ENCODE measurements around the gene NPB.

The NPB gene

DNA sequence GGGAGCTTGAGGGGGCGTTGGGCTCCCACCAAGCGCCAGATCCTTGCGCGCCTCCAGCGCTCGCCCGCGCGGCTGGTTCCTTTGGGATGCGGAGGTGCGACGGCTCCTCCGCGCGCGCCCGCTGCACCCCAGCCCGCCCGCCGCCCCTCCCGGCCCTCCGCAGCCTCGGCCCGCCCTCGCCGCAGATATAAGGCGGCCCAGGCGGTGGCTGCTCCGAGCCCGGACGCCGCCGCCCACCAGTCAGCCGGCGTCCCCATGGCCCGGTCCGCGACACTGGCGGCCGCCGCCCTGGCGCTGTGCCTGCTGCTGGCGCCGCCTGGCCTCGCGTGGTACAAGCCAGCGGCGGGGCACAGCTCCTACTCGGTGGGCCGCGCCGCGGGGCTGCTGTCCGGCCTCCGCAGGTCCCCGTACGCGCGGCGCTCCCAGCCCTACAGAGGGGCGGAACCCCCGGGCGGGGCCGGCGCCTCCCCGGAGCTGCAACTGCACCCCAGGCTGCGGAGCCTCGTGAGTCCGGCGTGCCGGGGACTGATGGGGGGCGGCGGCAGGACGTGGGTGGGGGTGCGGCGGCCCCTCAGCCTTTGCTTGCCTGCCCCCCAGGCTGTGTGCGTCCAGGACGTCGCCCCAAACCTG lies at the start of gene NPB:
TSS of gene NPB (plus strand) at position 216 of the 630 bp plus-strand sequence. CDS start at position 256, 40 bp downstream.
- Mint-ChIP-seq H3K4me3 (no peak within 1 kb of the TSS), H3K9me3 (no peaks in the 10 kb centered on the region), H3K27ac (no peak within 1 kb of the TSS), H3K27me3 (peaks cover 14% of the 10 kb centered on the region), H3K4me1 (peaks cover 6% of the 10 kb centered on the region), H3K36me3 (peaks cover 42% of the 10 kb centered on the region)
- peak; percentile 51 for ATAC-seq

DNA sequence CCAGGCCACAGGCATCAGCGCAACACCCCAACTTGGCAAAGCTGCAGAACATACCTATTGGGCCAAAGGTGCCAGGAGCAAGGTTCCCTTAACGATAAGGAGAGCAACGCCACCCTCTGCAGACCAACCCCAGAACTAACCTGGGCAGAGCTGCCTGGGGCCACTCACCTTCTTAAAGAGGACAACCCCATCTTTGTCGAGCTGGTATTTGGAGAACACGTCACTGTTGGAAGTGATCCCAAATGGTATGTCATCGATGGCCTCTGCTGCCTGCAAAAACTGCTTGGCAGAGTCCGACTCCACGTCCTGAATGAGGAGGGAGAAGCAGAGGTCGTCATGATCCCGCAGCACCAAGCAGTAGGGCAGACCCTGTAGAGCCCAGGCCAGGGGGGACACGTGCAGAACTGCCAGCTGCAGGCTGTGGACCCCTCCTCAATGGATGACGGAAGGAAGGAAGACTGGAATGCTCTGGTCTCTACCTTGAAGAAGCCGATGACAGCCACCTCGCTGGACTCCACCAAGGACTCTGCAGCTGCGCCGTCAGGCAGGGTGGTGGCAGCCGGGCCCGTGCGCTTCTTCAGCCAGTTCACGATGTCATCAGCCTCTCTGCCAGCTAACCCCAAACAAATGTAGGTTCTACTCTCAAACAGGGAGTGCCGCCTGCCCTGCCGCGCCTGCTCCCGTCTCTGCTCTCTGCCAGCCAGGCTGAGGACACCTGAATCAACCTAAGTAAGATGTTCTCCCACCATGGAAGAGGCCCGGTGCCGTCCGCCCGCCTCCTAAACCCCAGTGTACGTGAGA lies 46.9 kb upstream of the NPB start:
- Mint-ChIP-seq H3K36me3 (peaks cover 53% of the 10 kb centered on the region), H3K27ac (no peak overlapping the region), H3K4me1 (peaks cover 29% of the 10 kb centered on the region), H3K27me3 (no peaks in the 10 kb centered on the region), H3K4me3 (no peak overlapping the region), H3K9me3 (no peaks in the 10 kb centered on the region)
- no peak for ATAC-seq

DNA sequence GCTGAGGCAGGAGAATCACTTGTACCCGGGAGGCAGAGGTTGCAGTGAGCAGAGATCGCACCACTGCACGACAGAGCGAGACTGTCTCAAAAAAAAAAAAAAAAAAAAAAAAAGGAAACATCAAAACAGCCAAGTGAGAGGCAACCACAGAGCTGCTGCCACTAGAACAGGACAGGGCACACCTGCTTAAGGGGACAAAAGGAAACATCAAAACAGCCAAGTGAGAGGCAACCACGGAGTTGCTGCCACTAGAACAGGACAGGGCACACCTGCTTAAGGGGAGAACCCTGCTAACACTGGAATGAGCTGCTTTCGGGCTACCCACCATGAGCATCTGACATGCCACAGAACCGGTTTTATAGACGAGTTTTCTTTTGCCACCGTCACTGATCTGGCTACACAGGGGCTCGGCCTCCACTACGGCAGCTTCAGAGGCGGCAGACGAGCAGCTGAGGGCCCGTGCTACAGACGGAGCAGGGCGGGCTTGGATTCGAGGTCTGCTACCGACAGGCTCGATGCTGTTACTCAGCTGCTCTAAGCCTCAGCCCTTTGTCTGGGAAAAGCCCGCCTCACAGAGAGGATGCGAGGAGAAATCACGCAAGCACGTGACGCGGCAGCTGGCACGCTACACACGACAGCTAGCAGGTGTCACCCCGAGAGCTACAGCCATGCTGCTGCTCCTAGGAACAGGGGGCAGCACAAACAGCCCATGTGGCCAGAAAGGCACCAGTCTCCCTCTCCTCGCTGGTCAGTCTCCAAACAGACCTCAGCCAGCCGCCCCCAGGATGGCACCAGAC lies 43.7 kb upstream of the NPB start:
- peaks cover 43% of the 10 kb centered on the region for H3K4me1 Mint-ChIP-seq
- no peak for ATAC-seq
- no peaks in the 10 kb centered on the region for H3K9me3 Mint-ChIP-seq
- H3K27ac Mint-ChIP-seq: no peak overlapping the region
- no peaks in the 10 kb centered on the region for H3K27me3 Mint-ChIP-seq
- peak overlapping the region; percentile 74 for H3K4me3 Mint-ChIP-seq
- peaks cover 40% of the 10 kb centered on the region for H3K36me3 Mint-ChIP-seq

DNA sequence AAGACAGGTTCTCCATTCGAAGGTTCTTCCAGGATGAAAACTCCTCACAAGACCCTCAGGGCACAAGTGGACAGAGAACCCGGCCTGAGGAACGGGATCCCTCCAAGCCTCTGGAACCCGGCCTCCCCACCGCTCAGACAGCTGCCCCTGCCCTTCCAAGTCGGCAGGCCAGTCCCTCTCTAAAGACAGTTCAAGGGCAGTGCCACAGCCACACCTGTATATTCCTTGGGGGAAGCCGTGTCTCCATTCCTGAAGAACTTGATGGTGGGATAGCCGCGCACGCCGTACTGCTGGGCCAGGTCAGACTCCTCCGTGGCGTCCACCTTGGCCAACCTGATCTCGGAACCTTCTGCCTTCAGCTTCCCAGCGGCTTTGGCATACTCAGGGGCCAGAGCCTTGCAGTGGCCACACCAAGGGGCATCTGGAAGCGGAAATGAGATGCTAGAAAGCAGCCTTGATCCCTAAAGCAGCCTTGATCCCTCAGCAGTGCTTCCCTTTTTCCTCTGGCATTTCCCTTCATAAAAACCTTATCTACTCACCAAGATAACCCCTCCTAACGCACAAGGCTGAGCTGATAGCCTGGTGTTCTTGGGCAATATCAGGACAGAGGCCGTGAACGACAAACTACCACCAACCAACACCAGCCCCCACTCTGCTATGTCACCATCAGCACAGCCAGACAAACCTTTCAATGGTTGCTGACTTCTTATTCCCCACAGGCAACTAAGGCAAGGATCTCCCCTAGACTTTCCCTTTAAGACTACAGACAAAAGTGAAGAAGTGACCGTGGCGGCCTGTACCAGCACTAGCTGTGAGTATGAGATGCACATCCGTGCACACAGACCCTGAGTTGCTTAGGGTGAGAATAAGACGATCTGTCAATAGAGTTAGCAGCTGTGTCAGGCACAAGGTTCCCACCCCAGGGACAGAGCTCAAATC lies 42.8 kb upstream of the NPB start:
- H3K36me3 Mint-ChIP-seq: peaks cover 32% of the 10 kb centered on the region
- H3K4me1 Mint-ChIP-seq: peaks cover 45% of the 10 kb centered on the region

DNA sequence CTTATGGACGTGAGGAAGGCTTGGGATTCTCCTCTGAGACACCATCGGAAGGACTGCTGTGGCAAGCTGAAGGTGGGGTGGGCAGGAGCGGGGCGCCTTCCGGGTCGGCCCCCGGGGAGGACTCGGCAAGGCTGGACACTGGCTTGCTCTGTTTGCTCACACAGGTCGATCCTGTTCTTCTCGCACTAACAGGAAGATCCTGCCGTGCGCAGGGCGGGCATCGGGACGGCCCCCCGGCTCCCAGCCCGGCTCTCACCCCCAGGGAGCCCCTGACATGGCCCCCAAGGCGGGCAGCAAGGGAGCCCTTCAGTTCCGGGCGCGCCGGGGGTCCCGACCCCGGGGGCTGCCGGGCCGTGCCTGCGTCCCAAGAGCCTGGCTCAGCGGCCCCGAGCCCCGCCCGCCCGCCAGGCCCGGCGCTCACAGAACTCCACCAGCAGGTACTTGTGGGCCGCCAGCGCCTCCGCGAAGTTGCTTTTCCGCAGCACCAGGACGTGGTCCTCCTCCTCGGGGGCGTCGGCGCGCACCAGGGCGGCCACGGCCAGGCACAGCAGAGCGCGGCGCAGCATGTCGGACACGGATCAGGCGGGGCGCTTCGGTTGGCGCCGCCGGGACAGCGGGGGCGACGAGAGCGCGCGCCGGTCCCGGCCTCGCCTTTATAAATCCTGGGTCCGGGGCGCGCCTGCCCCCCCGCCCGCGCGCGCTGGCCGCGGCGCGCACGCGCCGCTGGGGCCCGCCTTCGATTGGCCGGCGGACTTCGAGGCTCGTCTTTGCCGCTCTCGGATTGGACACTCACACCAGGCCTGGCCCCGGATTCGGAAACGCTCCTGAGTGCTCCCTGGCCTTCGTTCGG lies 41.9 kb upstream of the NPB start, which contains the start of gene P4HB:
TSS of gene P4HB (minus strand) at position 630 of the 850 bp plus-strand sequence. CDS start at position 566, 64 bp downstream.
- no peak for ATAC-seq
- H3K27me3 Mint-ChIP-seq: no peaks in the 10 kb centered on the region
- H3K4me3 Mint-ChIP-seq: peak within 1 kb of the TSS; percentile 89
- H3K27ac Mint-ChIP-seq: peak within 1 kb of the TSS; percentile 93
- H3K9me3 Mint-ChIP-seq: no peaks in the 10 kb centered on the region
- H3K36me3 Mint-ChIP-seq: peaks cover 26% of the 10 kb centered on the region
- peaks cover 45% of the 10 kb centered on the region for H3K4me1 Mint-ChIP-seq

More for the DNA sequence above, 42.8 kb upstream of the NPB start:
- ATAC-seq: no peak
- Mint-ChIP-seq H3K27me3 (no peaks in the 10 kb centered on the region), H3K4me3 (peak overlapping the region; percentile 74), H3K9me3 (no peaks in the 10 kb centered on the region), H3K27ac (peak overlapping the region; percentile 93)

DNA sequence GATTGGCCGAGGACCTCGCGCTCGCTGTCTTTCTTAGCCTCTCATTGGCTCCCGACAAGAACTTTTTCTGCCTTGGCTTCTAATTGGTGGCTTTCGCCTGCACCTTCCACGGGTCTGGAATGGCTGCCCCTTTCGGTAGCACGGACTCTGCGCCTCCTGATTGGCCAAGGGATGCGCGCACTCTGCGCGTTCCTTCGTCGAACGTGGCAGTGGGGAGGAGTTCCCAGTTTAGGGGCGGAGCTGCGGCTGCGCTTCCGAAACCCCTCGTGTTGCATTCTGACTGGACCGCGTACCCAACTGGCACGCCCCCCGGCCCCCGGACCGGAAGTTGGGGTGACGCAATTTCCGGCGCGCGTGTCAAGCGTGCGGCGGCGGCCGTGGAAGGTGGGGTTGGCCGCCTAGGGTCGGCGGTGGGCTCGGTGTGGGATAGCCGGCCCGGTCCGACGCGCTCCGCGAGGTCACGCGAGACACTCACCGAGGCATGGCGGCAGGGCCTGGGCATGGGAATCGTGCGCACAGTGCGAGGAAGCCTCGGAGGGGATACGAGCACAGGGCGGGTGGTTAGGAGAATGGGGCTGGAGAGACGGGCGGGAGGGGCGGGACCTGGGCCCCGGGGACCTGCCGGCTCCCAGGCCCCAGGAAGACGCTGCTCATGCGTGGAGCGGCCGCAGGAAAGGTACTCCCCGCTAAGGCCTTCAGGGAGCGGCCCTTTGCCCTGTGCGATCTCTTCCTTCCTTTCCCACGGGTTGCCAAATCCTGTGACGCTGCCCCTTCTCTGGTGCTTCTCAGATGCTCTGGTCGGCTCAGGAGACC lies 41.1 kb upstream of the NPB start:
- peak overlapping the region; percentile 93 for H3K27ac Mint-ChIP-seq
- peak overlapping the region; percentile 89 for H3K4me3 Mint-ChIP-seq
- no peaks in the 10 kb centered on the region for H3K27me3 Mint-ChIP-seq
- H3K9me3 Mint-ChIP-seq: no peaks in the 10 kb centered on the region
- peak; percentile 95 for ATAC-seq
- H3K36me3 Mint-ChIP-seq: peaks cover 18% of the 10 kb centered on the region
- peaks cover 52% of the 10 kb centered on the region for H3K4me1 Mint-ChIP-seq

DNA sequence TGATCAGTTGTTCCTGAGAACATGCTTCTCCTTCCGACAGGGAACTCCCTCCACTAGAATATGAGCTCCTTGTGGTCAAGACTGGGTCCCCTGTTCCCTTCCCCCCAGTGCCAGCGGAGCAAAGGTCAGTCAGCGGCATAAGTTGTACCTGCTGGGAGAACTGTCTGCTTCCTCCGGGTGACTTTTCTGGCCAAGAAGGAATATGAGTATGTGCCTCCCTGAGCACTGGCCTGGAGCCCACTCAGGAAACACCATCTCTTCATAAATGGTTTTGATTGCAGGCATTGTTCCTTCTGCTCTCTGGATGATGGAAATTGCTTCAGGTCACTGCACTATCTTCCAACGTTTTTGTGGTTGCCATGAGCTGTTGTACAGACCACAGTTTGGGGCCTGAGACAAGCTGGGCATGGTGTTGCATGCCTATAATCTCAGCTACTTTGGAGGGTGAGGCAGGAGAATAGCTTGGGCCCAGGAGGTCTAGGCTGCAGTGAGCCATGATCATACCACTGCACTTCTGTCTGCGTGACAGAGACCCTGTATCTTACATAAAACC lies 38.8 kb upstream of the NPB start:
- ATAC-seq: no peak
- Mint-ChIP-seq H3K9me3 (no peaks in the 10 kb centered on the region), H3K36me3 (peaks cover 16% of the 10 kb centered on the region), H3K27ac (peak overlapping the region; percentile 20), H3K4me3 (peak overlapping the region; percentile 69), H3K4me1 (peaks cover 59% of the 10 kb centered on the region), H3K27me3 (no peaks in the 10 kb centered on the region)

DNA sequence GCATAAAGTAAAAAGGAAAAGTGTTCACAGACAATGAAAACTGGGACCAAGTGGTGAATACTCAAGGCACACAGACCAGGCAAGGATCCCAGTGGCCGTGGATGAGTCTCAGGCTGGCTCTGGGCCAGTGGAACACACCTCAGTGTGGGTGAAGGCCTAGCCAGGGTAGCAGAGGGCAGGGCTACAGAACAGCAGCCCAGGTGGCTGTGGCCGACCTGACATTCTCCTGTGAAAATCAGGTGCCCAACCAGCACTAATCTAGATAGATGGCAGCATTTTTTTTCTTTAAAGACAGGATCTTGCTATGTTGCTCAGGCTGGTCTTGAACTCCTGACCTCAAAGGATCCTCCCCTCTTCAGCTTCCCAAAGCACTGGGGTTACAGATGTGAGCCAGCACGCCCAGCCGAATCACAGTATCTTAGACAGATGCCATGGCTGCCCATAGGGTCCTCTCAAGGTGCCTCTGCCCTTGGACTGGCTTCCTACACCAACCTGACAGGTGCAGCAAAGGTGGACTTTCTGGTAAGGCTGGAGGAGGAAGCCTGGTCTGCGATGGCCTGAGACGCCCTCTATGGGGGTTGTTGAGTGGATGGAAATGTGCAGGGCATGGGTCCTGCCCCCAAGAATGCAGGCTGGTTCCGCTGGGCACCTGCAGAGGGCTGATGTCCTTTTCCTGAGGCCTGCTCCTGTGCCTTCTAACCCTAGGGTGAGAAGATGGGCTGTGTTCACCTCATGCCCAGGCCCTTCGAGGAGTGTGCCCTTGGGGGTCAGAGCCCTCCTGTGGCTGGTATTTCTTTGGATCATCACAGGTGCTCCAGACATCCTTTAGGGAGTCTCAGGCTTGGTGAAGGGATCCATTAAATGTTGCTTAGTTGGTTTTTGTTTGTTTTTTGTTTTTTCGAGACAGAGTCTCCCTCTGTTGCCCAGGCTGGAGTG lies 37.9 kb upstream of the NPB start:
- H3K4me3 Mint-ChIP-seq: no peak overlapping the region
- no peaks in the 10 kb centered on the region for H3K27me3 Mint-ChIP-seq
- H3K27ac Mint-ChIP-seq: no peak overlapping the region
- H3K4me1 Mint-ChIP-seq: peaks cover 58% of the 10 kb centered on the region
- H3K36me3 Mint-ChIP-seq: peaks cover 25% of the 10 kb centered on the region
- H3K9me3 Mint-ChIP-seq: no peaks in the 10 kb centered on the region
- ATAC-seq: no peak

DNA sequence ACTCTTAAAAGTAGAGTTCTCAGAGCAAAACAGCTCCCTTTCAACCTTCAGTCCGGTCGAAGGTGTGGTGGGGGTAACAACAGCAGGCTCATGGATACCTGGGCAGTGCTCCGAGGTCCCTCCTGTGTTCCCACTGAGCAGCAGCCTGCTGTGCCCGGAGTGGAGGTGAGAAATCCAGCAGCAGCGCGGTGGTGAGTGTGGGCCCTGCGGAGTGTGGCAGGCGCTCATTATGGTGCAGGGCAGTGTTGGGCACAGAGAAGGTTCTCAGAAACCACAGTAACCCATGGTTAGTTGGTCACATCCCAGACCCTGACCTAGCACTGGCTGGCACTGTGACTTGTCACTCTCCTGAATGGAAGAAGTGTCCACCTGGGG lies 36.7 kb upstream of the NPB start:
- H3K4me1 Mint-ChIP-seq: peaks cover 64% of the 10 kb centered on the region
- no peak overlapping the region for H3K4me3 Mint-ChIP-seq
- H3K27me3 Mint-ChIP-seq: no peaks in the 10 kb centered on the region
- H3K27ac Mint-ChIP-seq: no peak overlapping the region
- no peak for ATAC-seq
- H3K36me3 Mint-ChIP-seq: peaks cover 31% of the 10 kb centered on the region
- H3K9me3 Mint-ChIP-seq: no peaks in the 10 kb centered on the region

DNA sequence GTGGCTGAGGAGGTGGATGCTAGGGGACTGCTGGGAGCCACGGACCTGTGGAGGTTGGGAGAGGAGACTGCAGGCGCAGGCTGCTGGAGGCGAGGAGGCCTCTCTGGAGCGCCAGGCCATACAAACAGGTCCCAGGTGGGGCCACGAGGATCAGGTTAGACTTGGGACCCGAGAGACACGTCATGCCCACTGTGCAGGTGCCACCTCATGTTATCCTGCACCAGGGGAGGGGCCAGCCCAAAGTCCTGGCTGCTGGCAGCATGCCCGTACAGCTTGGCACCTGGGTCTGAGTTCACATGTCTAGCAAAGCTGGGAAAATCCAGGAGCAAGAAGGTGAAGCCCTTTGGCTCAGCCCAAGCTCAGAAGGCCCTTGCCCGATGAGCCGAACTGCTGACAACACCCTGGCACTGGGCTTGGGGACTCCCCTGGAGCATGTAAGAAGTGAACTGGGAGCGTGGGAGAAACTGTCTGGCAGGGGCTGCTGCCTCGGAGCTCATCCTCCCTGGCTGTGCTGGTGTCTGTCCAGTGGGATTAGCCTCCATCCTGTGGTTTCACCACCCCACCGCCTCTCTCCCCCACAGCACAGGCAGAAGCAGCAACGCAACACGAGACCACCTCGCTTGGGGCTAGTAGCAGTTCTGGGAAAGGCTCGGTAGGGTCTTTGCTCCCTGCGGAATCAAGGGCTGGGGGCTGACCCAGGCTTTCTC lies 36.2 kb upstream of the NPB start:
- no peaks in the 10 kb centered on the region for H3K27me3 Mint-ChIP-seq
- no peak overlapping the region for H3K4me3 Mint-ChIP-seq
- peaks cover 64% of the 10 kb centered on the region for H3K4me1 Mint-ChIP-seq
- H3K36me3 Mint-ChIP-seq: peaks cover 31% of the 10 kb centered on the region
- H3K9me3 Mint-ChIP-seq: no peaks in the 10 kb centered on the region
- no peak for ATAC-seq
- no peak overlapping the region for H3K27ac Mint-ChIP-seq

DNA sequence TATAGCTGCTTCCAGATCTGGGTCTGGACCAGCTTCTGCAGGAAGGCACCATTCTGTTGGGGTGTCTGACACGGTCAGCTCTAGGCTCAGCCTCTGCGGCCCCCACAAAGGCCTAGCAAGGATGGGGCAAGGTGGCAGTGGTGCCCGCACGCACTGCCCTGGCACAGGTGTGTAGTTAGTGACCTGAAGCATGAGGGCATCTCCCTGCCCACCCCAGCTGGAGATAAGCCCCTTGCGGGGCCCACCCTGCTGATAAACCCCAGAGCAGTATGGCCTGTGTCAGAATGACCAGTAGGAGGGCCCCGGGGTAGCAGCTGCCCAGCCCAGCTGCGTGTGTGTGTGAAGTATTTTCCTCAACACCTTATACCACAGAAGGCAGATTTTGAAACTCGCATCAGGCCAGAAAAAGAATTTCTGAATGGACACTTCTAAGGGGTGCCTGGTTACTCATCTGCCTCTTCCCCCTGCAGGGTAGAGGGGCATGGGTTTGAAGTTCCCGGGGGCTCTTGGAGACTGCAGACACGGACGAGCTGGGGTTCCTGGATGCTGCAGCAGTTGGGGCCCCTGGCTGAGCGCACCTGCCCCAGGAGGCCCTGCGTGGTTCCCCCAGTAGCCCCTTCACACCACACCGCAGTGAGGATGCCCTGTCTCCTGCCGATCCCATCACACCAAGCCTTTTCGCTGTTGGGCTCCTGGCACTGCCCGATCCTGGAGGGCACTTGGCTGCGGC lies 35.4 kb upstream of the NPB start:
- Mint-ChIP-seq H3K36me3 (peaks cover 31% of the 10 kb centered on the region), H3K9me3 (no peaks in the 10 kb centered on the region), H3K4me1 (peaks cover 62% of the 10 kb centered on the region), H3K4me3 (peak overlapping the region; percentile 25), H3K27ac (peak overlapping the region; percentile 92), H3K27me3 (no peaks in the 10 kb centered on the region)
- no peak for ATAC-seq
